Measurements from ENCODE around the gene GPR63. TPM values are rescaled to one million over a fixed set of nuclear protein-coding genes. Genes with fewer than 3 reads are reported as not detected.

GPR63 gene
- total and polyA plus RNA-seq, 2 of the 13 experiments (the other 11 are each of a cell fraction or from before 2014, with no cell fraction given): 0.01 to 0.02 TPM

DNA sequence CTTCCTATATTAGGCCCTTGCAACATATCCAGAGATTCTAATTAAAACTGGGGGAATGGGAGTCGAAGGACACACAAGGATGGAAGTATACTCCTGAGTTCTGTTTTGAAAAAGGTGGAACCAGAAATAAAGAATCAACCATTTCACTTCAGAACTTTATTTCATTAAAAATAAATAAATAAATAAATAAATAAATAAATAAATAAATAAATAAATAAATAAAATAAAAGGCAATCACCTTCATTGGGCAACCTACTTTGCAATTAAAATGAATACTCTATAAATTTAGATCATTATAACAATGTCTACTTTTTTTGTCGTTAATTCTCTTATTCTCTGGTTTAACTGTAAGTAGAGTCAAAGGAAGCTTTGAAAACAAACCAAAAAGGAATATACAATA, 25.6 kb downstream of the GPR63 start (continued):
- TF ChIP-seq, protein P1, sequence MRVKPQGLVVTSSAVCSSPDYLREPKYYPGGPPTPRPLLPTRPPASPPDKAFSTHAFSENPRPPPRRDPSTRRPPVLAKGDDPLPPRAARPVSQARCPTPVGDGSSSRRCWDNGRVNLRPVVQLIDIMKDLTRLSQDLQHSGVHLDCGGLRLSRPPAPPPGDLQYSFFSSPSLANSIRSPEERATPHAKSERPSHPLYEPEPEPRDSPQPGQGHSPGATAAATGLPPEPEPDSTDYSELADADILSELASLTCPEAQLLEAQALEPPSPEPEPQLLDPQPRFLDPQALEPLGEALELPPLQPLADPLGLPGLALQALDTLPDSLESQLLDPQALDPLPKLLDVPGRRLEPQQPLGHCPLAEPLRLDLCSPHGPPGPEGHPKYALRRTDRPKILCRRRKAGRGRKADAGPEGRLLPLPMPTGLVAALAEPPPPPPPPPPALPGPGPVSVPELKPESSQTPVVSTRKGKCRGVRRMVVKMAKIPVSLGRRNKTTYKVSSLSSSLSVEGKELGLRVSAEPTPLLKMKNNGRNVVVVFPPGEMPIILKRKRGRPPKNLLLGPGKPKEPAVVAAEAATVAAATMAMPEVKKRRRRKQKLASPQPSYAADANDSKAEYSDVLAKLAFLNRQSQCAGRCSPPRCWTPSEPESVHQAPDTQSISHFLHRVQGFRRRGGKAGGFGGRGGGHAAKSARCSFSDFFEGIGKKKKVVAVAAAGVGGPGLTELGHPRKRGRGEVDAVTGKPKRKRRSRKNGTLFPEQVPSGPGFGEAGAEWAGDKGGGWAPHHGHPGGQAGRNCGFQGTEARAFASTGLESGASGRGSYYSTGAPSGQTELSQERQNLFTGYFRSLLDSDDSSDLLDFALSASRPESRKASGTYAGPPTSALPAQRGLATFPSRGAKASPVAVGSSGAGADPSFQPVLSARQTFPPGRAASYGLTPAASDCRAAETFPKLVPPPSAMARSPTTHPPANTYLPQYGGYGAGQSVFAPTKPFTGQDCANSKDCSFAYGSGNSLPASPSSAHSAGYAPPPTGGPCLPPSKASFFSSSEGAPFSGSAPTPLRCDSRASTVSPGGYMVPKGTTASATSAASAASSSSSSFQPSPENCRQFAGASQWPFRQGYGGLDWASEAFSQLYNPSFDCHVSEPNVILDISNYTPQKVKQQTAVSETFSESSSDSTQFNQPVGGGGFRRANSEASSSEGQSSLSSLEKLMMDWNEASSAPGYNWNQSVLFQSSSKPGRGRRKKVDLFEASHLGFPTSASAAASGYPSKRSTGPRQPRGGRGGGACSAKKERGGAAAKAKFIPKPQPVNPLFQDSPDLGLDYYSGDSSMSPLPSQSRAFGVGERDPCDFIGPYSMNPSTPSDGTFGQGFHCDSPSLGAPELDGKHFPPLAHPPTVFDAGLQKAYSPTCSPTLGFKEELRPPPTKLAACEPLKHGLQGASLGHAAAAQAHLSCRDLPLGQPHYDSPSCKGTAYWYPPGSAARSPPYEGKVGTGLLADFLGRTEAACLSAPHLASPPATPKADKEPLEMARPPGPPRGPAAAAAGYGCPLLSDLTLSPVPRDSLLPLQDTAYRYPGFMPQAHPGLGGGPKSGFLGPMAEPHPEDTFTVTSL (CRISPR knock-in tag; IDR thresholded peaks at IDR 0.05; ENCODE audit: borderline replicate concordance): no peak
- TF ChIP-seq U2AF2 (IDR thresholded peaks at IDR 0.05; ENCODE audit: low read depth, low read length): no peak
- no peak for TF ChIP-seq MATR3 (CRISPR knock-in tag; IDR thresholded peaks at IDR 0.05)
- TF ChIP-seq, protein P2, sequence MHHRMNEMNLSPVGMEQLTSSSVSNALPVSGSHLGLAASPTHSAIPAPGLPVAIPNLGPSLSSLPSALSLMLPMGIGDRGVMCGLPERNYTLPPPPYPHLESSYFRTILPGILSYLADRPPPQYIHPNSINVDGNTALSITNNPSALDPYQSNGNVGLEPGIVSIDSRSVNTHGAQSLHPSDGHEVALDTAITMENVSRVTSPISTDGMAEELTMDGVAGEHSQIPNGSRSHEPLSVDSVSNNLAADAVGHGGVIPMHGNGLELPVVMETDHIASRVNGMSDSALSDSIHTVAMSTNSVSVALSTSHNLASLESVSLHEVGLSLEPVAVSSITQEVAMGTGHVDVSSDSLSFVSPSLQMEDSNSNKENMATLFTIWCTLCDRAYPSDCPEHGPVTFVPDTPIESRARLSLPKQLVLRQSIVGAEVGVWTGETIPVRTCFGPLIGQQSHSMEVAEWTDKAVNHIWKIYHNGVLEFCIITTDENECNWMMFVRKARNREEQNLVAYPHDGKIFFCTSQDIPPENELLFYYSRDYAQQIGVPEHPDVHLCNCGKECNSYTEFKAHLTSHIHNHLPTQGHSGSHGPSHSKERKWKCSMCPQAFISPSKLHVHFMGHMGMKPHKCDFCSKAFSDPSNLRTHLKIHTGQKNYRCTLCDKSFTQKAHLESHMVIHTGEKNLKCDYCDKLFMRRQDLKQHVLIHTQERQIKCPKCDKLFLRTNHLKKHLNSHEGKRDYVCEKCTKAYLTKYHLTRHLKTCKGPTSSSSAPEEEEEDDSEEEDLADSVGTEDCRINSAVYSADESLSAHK (CRISPR knock-in tag; IDR thresholded peaks at IDR 0.05; ENCODE audit: borderline replicate concordance): no peak
- TF ChIP-seq, protein P3, sequence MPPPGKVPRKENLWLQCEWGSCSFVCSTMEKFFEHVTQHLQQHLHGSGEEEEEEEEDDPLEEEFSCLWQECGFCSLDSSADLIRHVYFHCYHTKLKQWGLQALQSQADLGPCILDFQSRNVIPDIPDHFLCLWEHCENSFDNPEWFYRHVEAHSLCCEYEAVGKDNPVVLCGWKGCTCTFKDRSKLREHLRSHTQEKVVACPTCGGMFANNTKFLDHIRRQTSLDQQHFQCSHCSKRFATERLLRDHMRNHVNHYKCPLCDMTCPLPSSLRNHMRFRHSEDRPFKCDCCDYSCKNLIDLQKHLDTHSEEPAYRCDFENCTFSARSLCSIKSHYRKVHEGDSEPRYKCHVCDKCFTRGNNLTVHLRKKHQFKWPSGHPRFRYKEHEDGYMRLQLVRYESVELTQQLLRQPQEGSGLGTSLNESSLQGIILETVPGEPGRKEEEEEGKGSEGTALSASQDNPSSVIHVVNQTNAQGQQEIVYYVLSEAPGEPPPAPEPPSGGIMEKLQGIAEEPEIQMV (CRISPR knock-in tag; IDR thresholded peaks at IDR 0.05; ENCODE audit: low read depth): no peak
